Fibroblast of skin of left quadriceps (primary cell): ENCODE data around the gene ANKRD10.

Source experiments
- DNase-seq, 2 experiments: peaks; one replicate each; pipeline ENCODE4 v3.0.0-alpha.2; 2013; ENCODE audit warnings: low read depth in 2 of 2

Gene ANKRD10

GRCh38 chr13:110831437-110832204 is 83.2 kb downstream of the ANKRD10 start:
- no peak for DNase-seq

GRCh38 chr13:110830800-110831371 is 84.0 kb downstream of the ANKRD10 start:
- no peak for DNase-seq

- DNase-seq, result no peak
Measured at GRCh38 chr13:110830331-110830730, 84.5 kb downstream of the ANKRD10 start.

DNA sequence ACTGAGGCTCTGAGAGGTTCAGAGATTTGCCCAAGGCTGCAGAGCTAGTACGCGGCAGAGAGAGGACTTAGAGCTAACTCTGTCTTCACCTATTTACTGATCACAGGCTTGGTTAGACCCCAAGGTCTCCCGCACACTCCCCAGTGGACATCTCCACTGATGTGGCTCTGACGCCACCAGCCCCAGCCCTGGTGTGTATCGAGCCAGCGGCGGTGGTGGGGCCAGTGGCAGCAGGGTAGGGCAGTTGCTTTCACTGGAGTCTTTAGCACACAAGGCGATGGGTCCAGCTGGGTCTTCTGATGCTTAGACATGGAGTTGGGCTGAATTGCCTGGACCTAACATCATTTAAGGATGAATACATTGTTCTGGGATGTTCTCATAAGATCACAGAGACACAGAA is 85.4 kb downstream of the ANKRD10 start:
- no peak for DNase-seq

- no peak for DNase-seq
Measured at GRCh38 chr13:110828705-110829104, 86.2 kb downstream of the ANKRD10 start.
